GM18499 (cell line): Measurements from ENCODE around the gene CARMIL1.

Experiments used
- ATAC-seq: cut with Tn5 transposase; IDR thresholded peaks from one replicate; pipeline ENCODE4 v1.9.1; 2021; ENCODE audit warnings: moderate number of reproducible peaks; ENCODE audit not compliant: insufficient read depth, unreplicated experiment

Gene CARMIL1

GRCh38 chr6:25661129-25661779 lies 382.1 kb downstream of the CARMIL1 start:
- no peak for ATAC-seq

GRCh38 chr6:25665455-25665854 lies 386.3 kb downstream of the CARMIL1 start:
- ATAC-seq = no peak

DNA sequence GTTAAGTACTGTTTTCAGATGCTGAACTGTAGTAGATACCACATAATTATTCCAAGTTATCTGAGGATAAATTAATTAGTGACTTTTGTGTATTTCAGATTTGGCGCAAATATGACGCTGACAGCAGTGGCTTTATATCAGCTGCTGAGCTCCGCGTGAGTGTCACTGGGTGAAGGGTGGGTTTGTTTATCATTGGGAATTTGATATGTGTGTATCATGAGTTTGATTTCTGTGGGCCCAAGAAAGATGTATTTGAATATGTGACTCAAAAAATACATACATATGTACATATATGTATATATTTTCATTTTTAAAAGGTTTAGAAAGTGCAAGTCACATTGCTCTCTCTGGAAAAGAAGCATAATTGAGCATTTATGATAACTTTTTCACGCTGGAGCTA lies 390.2 kb downstream of the CARMIL1 start:
- no peak for ATAC-seq
